ENCODE data around the gene SQSTM1. TPM values are rescaled to one million over a fixed set of nuclear protein-coding genes. Genes with fewer than 3 reads are reported as not detected.

SQSTM1 gene
- total and polyA plus RNA-seq, 9 of the 15 experiments (the other 6 are each of a cell fraction or from before 2014, with no cell fraction given), result 5.6 to 148 (median 64.0) TPM

GRCh38 chr5:179886190-179886911 lies 65.6 kb downstream of the SQSTM1 start (continued):
- no peak for TF ChIP-seq ZNF707 (CRISPR knock-in tag; conservative IDR thresholded peaks at IDR 0.05)
- no peak for TF ChIP-seq SRF (CRISPR knock-in tag; IDR thresholded peaks at IDR 0.05)
- no peak for TF ChIP-seq JUND (IDR thresholded peaks at IDR 0.05; ENCODE audit: borderline replicate concordance, low read depth, low read length)
- no peak for TF ChIP-seq JUND (tag; IDR thresholded peaks at IDR 0.05; ENCODE audit: borderline replicate concordance, low read depth, low read length)
- TF ChIP-seq LCOR (CRISPR knock-in tag; IDR thresholded peaks at IDR 0.05), result no peak

GRCh38 chr5:179887095-179887494 lies 66.4 kb downstream of the SQSTM1 start:
- BruUV-seq (replicated peaks), result no TSS peak
- H3K9me3 ChIP-seq (replicated peaks; ENCODE audit: control insufficient read depth, insufficient read depth, low read depth, low read length), result peaks cover 17% of the 10 kb centered on the region
- no peaks in the 10 kb centered on the region for H3K27me3 ChIP-seq (ENCODE audit: control insufficient read depth in 2 of 2, insufficient read depth in 2 of 2, low read length in 2 of 2)
- H3K9me1 ChIP-seq (ENCODE audit: control insufficient read depth, insufficient read depth, low read length), result no peaks in the 10 kb centered on the region
- H4K20me1 ChIP-seq (replicated peaks; ENCODE audit: control insufficient read depth, insufficient read depth, low read length), result no peaks in the 10 kb centered on the region
- DNase-seq (ENCODE audit: extremely low read depth in 1 of 4, low spot score in 3 of 4) (no peak), FAIRE-seq (no peak), ATAC-seq (no peak)
- no peak overlapping the region for H3K9ac ChIP-seq (ENCODE audit: insufficient read depth in 1 of 2, low read depth in 2 of 2, low read length in 2 of 2)
- H3K4me1 ChIP-seq (replicated peaks in 1 of 2; ENCODE audit: control insufficient read depth in 2 of 2, insufficient read depth in 2 of 2, low read length in 2 of 2), result no peaks in the 10 kb centered on the region
- CTCF ChIA-PET (ENCODE audit: low intra/inter-chr PET ratio), result no interaction called here
- H3K36me3 ChIP-seq (ENCODE audit: control insufficient read depth, insufficient read depth, low read length), result peaks cover 90% of the 10 kb centered on the region
- no peaks in the 10 kb centered on the region for H3K79me2 ChIP-seq (ENCODE audit: control insufficient read depth, insufficient read depth, low read length)
- intact Hi-C loops (cut with micrococcal nuclease), result no loop called here
- POLR2A ChIA-PET, result interaction anchor here (0.7 to 1.0 kb wide), 2 partner anchors 16 to 19 kb away, joined by 3 read pairs; no protein-coding TSS in a partner anchor
- H3K4me2 ChIP-seq (ENCODE audit: insufficient read depth, low read length), result no peak overlapping the region
- H2AFZ ChIP-seq (ENCODE audit: low read depth, low read length), result no peak overlapping the region
- no peak overlapping the region for H3K27ac ChIP-seq (ENCODE audit: extremely low read depth, low read depth, low read length)
- no peak overlapping the region for H3K4me3 ChIP-seq
- in situ Hi-C loops (cut with MboI), result no loop called here
- over 99% methylated on average over 11 of the region's 11 CpGs for WGBS (ENCODE audit: insufficient coverage, low coverage, missing lambda C conversion rate)
- TF ChIP-seq HMGN3 (IDR thresholded peaks at IDR 0.05; ENCODE audit: borderline replicate concordance, extremely low read depth, insufficient read length, low read depth, low read length), result no peak
- no peak for TF ChIP-seq ZNF165 (CRISPR knock-in tag; IDR thresholded peaks at IDR 0.05; ENCODE audit: borderline replicate concordance)
- TF ChIP-seq ARHGAP35 (IDR thresholded peaks at IDR 0.05; ENCODE audit: partially characterized antibody), result no peak
- TF ChIP-seq U2AF2 (optimal IDR thresholded peaks at IDR 0.05; ENCODE audit: low read depth, low read length), result no peak
- TF ChIP-seq FUS (optimal IDR thresholded peaks at IDR 0.05; ENCODE audit: low read depth, low read length), result no peak
- TF ChIP-seq SMAD3 (CRISPR knock-in tag; conservative IDR thresholded peaks at IDR 0.05), result no peak
- no peak for TF ChIP-seq RERE (CRISPR knock-in tag; IDR thresholded peaks at IDR 0.05; ENCODE audit: borderline replicate concordance)
- no peak for TF ChIP-seq ZNF316 (IDR thresholded peaks at IDR 0.05)
- TF ChIP-seq NFXL1 (CRISPR knock-in tag; IDR thresholded peaks at IDR 0.05), result no peak
- no peak for TF ChIP-seq ZNF3 (CRISPR knock-in tag; IDR thresholded peaks at IDR 0.05)

Data from K562 (cell line).